Fibroblast of the aortic adventitia (primary cell): ENCODE results near the gene CALY. TPM values are rescaled to one million over a fixed set of nuclear protein-coding genes. Genes with fewer than 3 reads are reported as not detected.

ENCODE experiments used
- DNase-seq: peaks from one replicate; pipeline ENCODE4 v3.0.0-alpha.2; 2010; ENCODE audit warnings: low read depth
- H3K4me3 ChIP-seq: 2 replicates; pipeline ENCODE4 v1.5.1; 2011; ENCODE audit warnings: low read depth, mild to moderate bottlenecking, control low read depth, low read length, moderate library complexity
- CTCF ChIP-seq: IDR thresholded peaks from 2 replicates; pipeline ENCODE4 v1.5.1; 2011; ENCODE audit warnings: mild to moderate bottlenecking, low read length, control low read depth, inconsistent platforms; ENCODE audit not compliant: insufficient read depth
- total RNA-seq: library from RNA; depleted of rRNA; stranded (reverse); fragments of >200 nt; gene quantifications from 2 replicates; pipeline ENCODE4 v1.2.3, GENCODE V29; 2012; ENCODE audit warnings: low replicate concordance

CALY gene
- total RNA-seq, 1 donor: not detected

GRCh38 chr10:133303206-133303605 is 33.5 kb downstream of the CALY start:
- TF ChIP-seq CTCF: no peak

GRCh38 chr10:133302230-133302629 is 34.5 kb downstream of the CALY start:
- no peak for DNase-seq
- no peak for TF ChIP-seq CTCF
- no peak overlapping the region for H3K4me3 ChIP-seq

More at GRCh38 chr10:133303206-133303605, 33.5 kb downstream of the CALY start:
- H3K4me3 ChIP-seq: no peak overlapping the region
- DNase-seq: no peak

GRCh38 chr10:133299738-133300137 is 37.0 kb downstream of the CALY start:
- no peak for DNase-seq
- no peak overlapping the region for H3K4me3 ChIP-seq
- no peak for TF ChIP-seq CTCF

GRCh38 chr10:133299224-133299623 is 37.5 kb downstream of the CALY start:
- no peak for DNase-seq
- no peak overlapping the region for H3K4me3 ChIP-seq
- no peak for TF ChIP-seq CTCF

- no peak for DNase-seq
- no peak for TF ChIP-seq CTCF
Observed at GRCh38 chr10:133298466-133298865, 38.2 kb downstream of the CALY start.

GRCh38 chr10:133297504-133297903 is 39.2 kb downstream of the CALY start:
- no peak overlapping the region for H3K4me3 ChIP-seq
- DNase-seq: no peak
- TF ChIP-seq CTCF: no peak

More at GRCh38 chr10:133298466-133298865, 38.2 kb downstream of the CALY start:
- no peak overlapping the region for H3K4me3 ChIP-seq
